Fibroblast of lung (primary cell): ENCODE measurements around the gene SBK3.
A peak's percentile ranks its signal among the peaks of the same experiment; 100 is the strongest.

Experiments used
- EZH2 ChIP-seq: IDR thresholded peaks from 2 replicates; pipeline ENCODE4 v1.5.1; 2012; ENCODE audit warnings: low read length, control low read depth, mild to moderate bottlenecking; ENCODE audit errors: missing control alignments
- TF ChIP-seq, protein P1 (sequence below), 2 donors: IDR thresholded peaks in 1 of 2; conservative IDR thresholded peaks in 1 of 2; 1 replicate in 1 of 2; 2 replicates in 1 of 2; pipeline ENCODE4 v1.5.1; 2011 to 2012; ENCODE audit warnings: low read length in 2 of 2, control low read depth in 1 of 2, inconsistent platforms in 1 of 2, low read depth in 1 of 2, mild to moderate bottlenecking in 1 of 2

DNA sequence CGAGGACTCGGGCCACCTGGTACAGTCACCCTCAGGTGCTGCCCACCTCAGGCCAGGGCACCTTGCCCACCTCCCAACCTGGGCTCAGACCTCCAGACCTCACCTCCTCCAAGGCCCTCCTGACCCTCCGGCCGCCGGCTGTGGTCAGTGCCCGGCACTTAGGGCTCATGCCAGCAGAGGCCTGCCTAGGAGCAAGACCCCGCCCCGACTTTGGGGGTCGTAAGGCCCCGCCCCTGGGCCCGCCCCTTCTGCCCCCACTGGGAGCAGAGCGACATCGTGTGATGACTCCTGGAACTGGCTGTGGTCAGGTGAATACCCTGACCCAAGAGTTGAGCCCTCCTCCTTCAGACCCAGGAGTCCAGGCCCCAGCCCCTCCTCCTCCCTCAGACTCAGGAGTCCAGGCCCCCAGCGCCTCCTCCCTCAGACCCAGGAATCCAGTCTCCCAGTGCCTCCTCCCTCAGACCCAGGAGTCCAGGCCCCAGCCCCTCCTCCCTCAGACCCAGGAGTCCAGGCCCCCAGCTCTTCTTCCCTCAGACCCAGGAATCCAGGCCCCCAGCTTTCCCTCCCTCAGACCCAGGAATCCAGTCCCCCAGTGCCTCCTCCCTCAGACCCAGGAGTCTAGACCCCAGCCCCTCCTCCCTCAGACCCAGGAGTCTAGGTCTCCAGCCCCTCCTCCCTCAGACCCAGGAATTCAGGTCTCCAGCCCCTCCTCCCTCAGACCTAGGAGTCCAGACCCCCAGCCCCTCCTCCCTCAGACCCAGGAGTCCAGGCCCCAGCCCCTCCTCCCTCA, 8.2 kb downstream of the SBK3 start, which contains the start of gene SBK2:
- TF ChIP-seq, protein P1, sequence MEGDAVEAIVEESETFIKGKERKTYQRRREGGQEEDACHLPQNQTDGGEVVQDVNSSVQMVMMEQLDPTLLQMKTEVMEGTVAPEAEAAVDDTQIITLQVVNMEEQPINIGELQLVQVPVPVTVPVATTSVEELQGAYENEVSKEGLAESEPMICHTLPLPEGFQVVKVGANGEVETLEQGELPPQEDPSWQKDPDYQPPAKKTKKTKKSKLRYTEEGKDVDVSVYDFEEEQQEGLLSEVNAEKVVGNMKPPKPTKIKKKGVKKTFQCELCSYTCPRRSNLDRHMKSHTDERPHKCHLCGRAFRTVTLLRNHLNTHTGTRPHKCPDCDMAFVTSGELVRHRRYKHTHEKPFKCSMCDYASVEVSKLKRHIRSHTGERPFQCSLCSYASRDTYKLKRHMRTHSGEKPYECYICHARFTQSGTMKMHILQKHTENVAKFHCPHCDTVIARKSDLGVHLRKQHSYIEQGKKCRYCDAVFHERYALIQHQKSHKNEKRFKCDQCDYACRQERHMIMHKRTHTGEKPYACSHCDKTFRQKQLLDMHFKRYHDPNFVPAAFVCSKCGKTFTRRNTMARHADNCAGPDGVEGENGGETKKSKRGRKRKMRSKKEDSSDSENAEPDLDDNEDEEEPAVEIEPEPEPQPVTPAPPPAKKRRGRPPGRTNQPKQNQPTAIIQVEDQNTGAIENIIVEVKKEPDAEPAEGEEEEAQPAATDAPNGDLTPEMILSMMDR (conservative IDR thresholded peaks at IDR 0.05 in 1 of 2, IDR thresholded peaks at IDR 0.05 in 1 of 2; ENCODE audit: low read depth in 1 of 2, low read length in 2 of 2) = peak in 1 of 2 donors; percentile 15
- TF ChIP-seq EZH2 = no peak
